Transverse colon (tissue), 4 donors: Measurements from ENCODE around the gene AGAP1. TPM values are rescaled to one million over a fixed set of nuclear protein-coding genes. Genes with fewer than 3 reads are reported as not detected.
A peak's percentile ranks its signal among the peaks of the same experiment; 100 is the strongest.

Experiments used
- DNase-seq: peaks from one replicate; pipeline ENCODE4 v3.0.0-alpha.2; 2019
- H3K27ac ChIP-seq, 4 donors: fragments of 200-600 bp; sonication (generic); 2 replicates each; pipeline ENCODE4 v1.5.1; 2016 to 2018; ENCODE audit warnings: inconsistent platforms in 4 of 4
- H3K27me3 ChIP-seq: fragments of 200-600 bp; sonication (generic); 2 replicates; pipeline ENCODE4 v1.5.1; 2017; ENCODE audit warnings: inconsistent platforms
- H3K36me3 ChIP-seq, 4 donors: fragments of 200-600 bp; sonication (generic); 2 replicates each; pipeline ENCODE4 v1.5.1; 2017 to 2019; ENCODE audit warnings: inconsistent platforms in 4 of 4
- H3K4me1 ChIP-seq, 4 donors: fragments of 200-600 bp; sonication (generic); 2 replicates each; pipeline ENCODE4 v1.5.1; 2017 to 2020; ENCODE audit warnings: inconsistent platforms in 4 of 4
- H3K4me3 ChIP-seq, 4 donors: fragments of 200-600 bp; sonication (generic); 1 replicate in 1 of 4; 2 replicates in 3 of 4; pipeline versions ENCODE4 v1.5.1 to v1.6.1; 2017 to 2019; ENCODE audit warnings: inconsistent platforms in 4 of 4
- H3K9me3 ChIP-seq, 2 donors: fragments of 200-600 bp; sonication (generic); 2 replicates each; pipeline ENCODE4 v1.5.1; 2017 to 2019; ENCODE audit warnings: inconsistent platforms in 2 of 2
- EP300 ChIP-seq: sonication (generic); formaldehyde crosslinking; IDR thresholded peaks from one replicate; pipeline ENCODE4 v1.6.1; 2017; ENCODE audit warnings: antibody characterized with exemption, low read depth
- POLR2A ChIP-seq: fragments of 450-650 bp; IDR thresholded peaks from one replicate; pipeline ENCODE4 v1.6.1; 2016; ENCODE audit warnings: antibody characterized with exemption, mild to moderate bottlenecking, moderate library complexity
- POLR2AphosphoS5 ChIP-seq, 3 donors: sonication (generic); formaldehyde crosslinking; IDR thresholded peaks; one replicate each; pipeline ENCODE4 v1.6.1; 2016; ENCODE audit warnings: antibody characterized with exemption in 3 of 3
- WGBS, 2 donors: methylation state at CpG; one replicate each; pipeline ENCODE4 v1.1.5; 2018; ENCODE audit warnings: low coverage in 1 of 2; 5-methylcytosine and 5-hydroxymethylcytosine counted together
- in situ Hi-C, 4 donors: fragments of 200-750 bp; cut with MboI; loops; one replicate each; pipeline versions ENCODE4 v1.15.0 to v1.15.1; 2017; ENCODE audit warnings: low sequenced_read_pairs in 3 of 4, low pct_ligation_motif_present in 1 of 4, low pct_unique_long_range_greater_than_20kb in 1 of 4
- intact Hi-C: fragments of 100-400 bp; cut with DNase I; formaldehyde crosslinking; loops from one replicate; pipeline ENCODE4 v1.15.1; 2023; ENCODE audit warnings: low total_unique reads
- total RNA-seq, 4 donors: library from RNA; depleted of rRNA; stranded (reverse); fragments of >200 nt; gene quantifications; one replicate each; pipeline ENCODE4 v1.1.0, GENCODE V29; 2016
- TF ChIP-seq, protein P1 (sequence below), 5 experiments: fragments of 200-600 bp in 3 of 5; fragments of 450-650 bp in 2 of 5; sonication (generic) in 3 of 5; IDR thresholded peaks; 1 replicate in 2 of 5; 2 replicates in 3 of 5; pipeline ENCODE4 v1.5.1; 2016 to 2017; ENCODE audit warnings: antibody characterized with exemption in 5 of 5, inconsistent platforms in 3 of 5, mild to moderate bottlenecking in 2 of 5, moderate library complexity in 1 of 5

AGAP1 gene
- total RNA-seq, 4 donors from 2014 or later: 56.1 to 96.9 (median 71.2) TPM

- Histone ChIP-seq H3K27ac (no peak overlapping the region), H3K4me1 (peaks cover 4 to 58% (median 29%) of the 10 kb centered on the region in 4 donors), H3K27me3 (no peaks in the 10 kb centered on the region), H3K4me3 (no peak overlapping the region), H3K36me3 (no peaks in the 10 kb centered on the region), H3K9me3 (no peaks in the 10 kb centered on the region)
- intact Hi-C loops (no loop called here), in situ Hi-C loops (no loop called here)
- no peak for TF ChIP-seq POLR2A
- TF ChIP-seq EP300: no peak
- TF ChIP-seq, protein P1, sequence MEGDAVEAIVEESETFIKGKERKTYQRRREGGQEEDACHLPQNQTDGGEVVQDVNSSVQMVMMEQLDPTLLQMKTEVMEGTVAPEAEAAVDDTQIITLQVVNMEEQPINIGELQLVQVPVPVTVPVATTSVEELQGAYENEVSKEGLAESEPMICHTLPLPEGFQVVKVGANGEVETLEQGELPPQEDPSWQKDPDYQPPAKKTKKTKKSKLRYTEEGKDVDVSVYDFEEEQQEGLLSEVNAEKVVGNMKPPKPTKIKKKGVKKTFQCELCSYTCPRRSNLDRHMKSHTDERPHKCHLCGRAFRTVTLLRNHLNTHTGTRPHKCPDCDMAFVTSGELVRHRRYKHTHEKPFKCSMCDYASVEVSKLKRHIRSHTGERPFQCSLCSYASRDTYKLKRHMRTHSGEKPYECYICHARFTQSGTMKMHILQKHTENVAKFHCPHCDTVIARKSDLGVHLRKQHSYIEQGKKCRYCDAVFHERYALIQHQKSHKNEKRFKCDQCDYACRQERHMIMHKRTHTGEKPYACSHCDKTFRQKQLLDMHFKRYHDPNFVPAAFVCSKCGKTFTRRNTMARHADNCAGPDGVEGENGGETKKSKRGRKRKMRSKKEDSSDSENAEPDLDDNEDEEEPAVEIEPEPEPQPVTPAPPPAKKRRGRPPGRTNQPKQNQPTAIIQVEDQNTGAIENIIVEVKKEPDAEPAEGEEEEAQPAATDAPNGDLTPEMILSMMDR (IDR thresholded peaks at IDR 0.05): no peak
- TF ChIP-seq POLR2AphosphoS5 (IDR thresholded peaks at IDR 0.05): no peak
- no peak for DNase-seq
- 95% methylated on average over 11 of the region's 11 CpGs; no CpG with 5 or more reads in 1 of the 2 donors for WGBS, 2 donors
Measured at GRCh38 chr2:235536711-235537110, 42.9 kb downstream of the AGAP1 start.

- peak; percentile 4 for DNase-seq
- WGBS, 2 donors: 60 to 89% methylated on average over 1 to 7 of the region's 7 CpGs
- no peak overlapping the region for H3K27ac ChIP-seq
Measured at GRCh38 chr2:235537186-235537585, 43.3 kb downstream of the AGAP1 start.

DNA sequence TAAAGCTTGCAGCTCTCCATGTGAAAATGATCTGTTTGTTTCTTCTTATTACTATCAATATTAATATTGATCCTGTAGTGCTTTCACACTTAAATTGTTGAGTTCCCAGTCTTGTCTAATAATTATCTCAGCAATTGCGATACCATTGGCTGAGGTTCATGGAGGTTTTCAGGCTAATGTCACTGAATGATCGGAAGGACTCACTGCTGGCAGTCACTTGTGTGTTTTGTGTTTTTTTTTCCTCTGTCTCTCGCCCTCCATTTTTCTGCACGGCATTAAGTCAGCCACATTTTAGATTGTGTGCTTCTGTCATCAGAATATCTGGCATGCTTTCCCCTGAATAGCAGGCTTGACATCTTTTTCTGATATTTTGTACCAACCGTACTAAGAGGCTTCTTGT is 43.7 kb downstream of the AGAP1 start:
- no peak for DNase-seq
- Histone ChIP-seq H3K27me3 (no peaks in the 10 kb centered on the region), H3K4me1 (peaks cover 4 to 57% (median 32%) of the 10 kb centered on the region in 4 donors), H3K36me3 (no peaks in the 10 kb centered on the region), H3K9me3 (no peaks in the 10 kb centered on the region), H3K4me3 (no peak overlapping the region), H3K27ac (no peak overlapping the region)
- in situ Hi-C loops (no loop called here), intact Hi-C loops (no loop called here)
- 74 to 81% methylated on average over 5 of the region's 5 CpGs for WGBS, 2 donors
- TF ChIP-seq, protein P1 (IDR thresholded peaks at IDR 0.05): no peak

More at GRCh38 chr2:235537186-235537585, 43.3 kb downstream of the AGAP1 start:
- no peak overlapping the region for H3K4me3 ChIP-seq
- in situ Hi-C loops (no loop called here), intact Hi-C loops (no loop called here)
- no peaks in the 10 kb centered on the region for H3K9me3 ChIP-seq
- H3K4me1 ChIP-seq: peaks cover 4 to 57% (median 30%) of the 10 kb centered on the region in 4 donors
- no peaks in the 10 kb centered on the region for H3K27me3 ChIP-seq
- no peaks in the 10 kb centered on the region for H3K36me3 ChIP-seq
- TF ChIP-seq EP300: no peak
- no peak for TF ChIP-seq POLR2A
- no peak for TF ChIP-seq POLR2AphosphoS5 (IDR thresholded peaks at IDR 0.05)
- TF ChIP-seq, protein P1 (IDR thresholded peaks at IDR 0.05): no peak

DNA sequence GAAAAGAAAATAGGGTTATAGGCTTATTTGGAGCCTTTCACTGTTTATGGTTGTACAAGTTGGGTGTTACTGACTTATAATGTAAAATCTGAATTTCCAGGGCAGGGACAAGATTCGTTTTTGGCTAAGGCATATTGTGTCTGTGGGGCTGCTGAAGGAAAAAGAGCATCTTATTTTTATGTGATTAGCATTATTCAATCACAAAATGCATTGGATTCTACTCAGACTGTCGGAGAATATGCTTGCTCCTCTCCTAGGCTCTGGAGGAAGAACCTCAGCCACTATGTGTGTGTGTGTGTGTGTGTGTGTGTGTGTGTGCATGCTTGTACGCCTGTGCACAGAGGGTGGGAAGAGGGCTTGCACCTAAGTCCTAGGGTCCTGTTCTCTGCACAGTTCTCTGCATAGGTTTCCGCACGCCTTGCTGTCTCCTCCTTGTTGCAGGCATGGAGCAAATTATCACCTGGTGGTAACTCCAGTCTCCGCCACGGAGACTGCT is 44.3 kb downstream of the AGAP1 start:
- intact Hi-C loops (no loop called here), in situ Hi-C loops (no loop called here)
- Histone ChIP-seq H3K36me3 (no peaks in the 10 kb centered on the region), H3K27ac (peak overlapping the region in 3 of 4 donors; percentile 25 to 63 (median 50)), H3K4me1 (peaks cover 5 to 58% (median 34%) of the 10 kb centered on the region in 4 donors), H3K4me3 (no peak overlapping the region), H3K27me3 (no peaks in the 10 kb centered on the region), H3K9me3 (no peaks in the 10 kb centered on the region)
- TF ChIP-seq POLR2AphosphoS5 (IDR thresholded peaks at IDR 0.05) (no peak), POLR2A (no peak), EP300 (no peak)
- TF ChIP-seq, protein P1 (IDR thresholded peaks at IDR 0.05): no peak
- DNase-seq: peak; percentile 8
- 58 to 66% methylated on average over 2 to 6 of the region's 7 CpGs for WGBS, 2 donors
